Caco-2 (cell line): Measurements from ENCODE around the gene ZBTB17. TPM values are rescaled to one million over a fixed set of nuclear protein-coding genes. Genes with fewer than 3 reads are reported as not detected.

ENCODE experiments used
- BruUV-seq: library from RNA; stranded (reverse); fragments of 400-500 nt; replicated peaks from 2 replicates; lab custom pipeline; 2021; lab: Mats Ljungman, UMichigan
- CTCF ChIA-PET: fragments of 300-600 bp; sonication (Branson Sonifier 250); formaldehyde crosslinking; loops from one replicate; lab custom pipeline; 2022; ENCODE audit warnings: antibody characterized with exemption; lab: Charles Lee
- POLR2A ChIA-PET: fragments of 300-600 bp; sonication (Branson Sonifier 250); formaldehyde crosslinking; loops from one replicate; lab custom pipeline; 2022; ENCODE audit warnings: antibody characterized with exemption; lab: Charles Lee
- DNase-seq, 2 experiments: peaks; one replicate each; pipeline versions ENCODE4 v3.0.0 to v3.0.0-alpha.2; 2020 to 2022
- H3K27me3 ChIP-seq: replicated peaks from 2 replicates; pipeline ENCODE4 v1.6.0; 2011; ENCODE audit warnings: low read length; ENCODE audit not compliant: control insufficient read depth, insufficient read depth
- H3K36me3 ChIP-seq: 2 replicates; pipeline ENCODE4 v1.5.1; 2011; ENCODE audit warnings: low read length; ENCODE audit not compliant: control insufficient read depth, insufficient read depth
- H3K4me1 ChIP-seq: fragments of 250-450 bp; sonication (Bioruptor Pico); 2 replicates; pipeline ENCODE4 v1.5.1; 2020; ENCODE audit warnings: mild to moderate bottlenecking
- H3K4me3 ChIP-seq: 2 replicates; pipeline ENCODE4 v1.5.1; 2011; ENCODE audit warnings: low read depth, mild to moderate bottlenecking, control low read depth, low read length
- H3K9me3 ChIP-seq: fragments of 250-450 bp; sonication (Bioruptor Pico); 2 replicates; pipeline ENCODE4 v1.5.1; 2020; ENCODE audit warnings: mild to moderate bottlenecking, moderate library complexity
- H3K27ac Mint-ChIP-seq: one replicate; pipeline ENCODE4 v1.8.0; 2022; ENCODE audit warnings: mixed read lengths; ENCODE audit not compliant: unreplicated experiment
- H3K27me3 Mint-ChIP-seq: one replicate; pipeline ENCODE4 v1.8.0; 2022; ENCODE audit warnings: mixed read lengths; ENCODE audit not compliant: insufficient read depth, unreplicated experiment
- H3K36me3 Mint-ChIP-seq: one replicate; pipeline ENCODE4 v1.8.0; 2022; ENCODE audit warnings: mild to moderate bottlenecking, mixed read lengths; ENCODE audit not compliant: insufficient read depth, unreplicated experiment
- H3K4me1 Mint-ChIP-seq: one replicate; pipeline ENCODE4 v1.8.0; 2022; ENCODE audit warnings: low read depth, mixed read lengths; ENCODE audit not compliant: unreplicated experiment
- H3K4me3 Mint-ChIP-seq: one replicate; pipeline ENCODE4 v1.8.0; 2022; ENCODE audit warnings: mild to moderate bottlenecking, moderate library complexity, mixed read lengths; ENCODE audit not compliant: unreplicated experiment
- H3K9me3 Mint-ChIP-seq: one replicate; pipeline ENCODE4 v1.8.0; 2022; ENCODE audit warnings: mixed read lengths; ENCODE audit not compliant: unreplicated experiment
- CTCF ChIP-seq, 2 experiments: fragments of 200-600 bp in 1 of 2; IDR thresholded peaks; 1 replicate in 1 of 2; 2 replicates in 1 of 2; pipeline versions ENCODE4 v1.5.1 to v1.8.0; 2011 to 2022; ENCODE audit warnings: antibody characterized with exemption in 1 of 2, control low read depth in 1 of 2, inconsistent platforms in 1 of 2, low read depth in 1 of 2, low read length in 1 of 2, mild to moderate bottlenecking in 1 of 2, moderate library complexity in 1 of 2; ENCODE audit not compliant: insufficient read depth in 1 of 2, severe bottlenecking in 1 of 2, unreplicated experiment in 1 of 2
- intact Hi-C: fragments of 100-400 bp; cut with micrococcal nuclease; formaldehyde crosslinking; loops from one replicate; pipeline ENCODE4 v1.10.0; 2022; ENCODE audit not compliant: unreplicated experiment
- total RNA-seq: library from RNA; stranded (reverse); gene quantifications from 2 replicates; pipeline ENCODE4 v1.2.3, GENCODE V29; 2022

Gene ZBTB17
- total RNA-seq, 1 experiment from 2014 or later, result 23.5 TPM

- no peaks in the 10 kb centered on the region for H3K9me3 ChIP-seq
- CTCF ChIA-PET, result no interaction called here
- BruUV-seq, result no TSS peak
These were observed 64.8 kb downstream of the ZBTB17 start for GRCh38 chr1:15911141-15911540.

GRCh38 chr1:15908597-15908996, 67.3 kb downstream of the ZBTB17 start:
- intact Hi-C loops, result no loop called here
- no peak for DNase-seq
- peaks cover 43% of the 10 kb centered on the region for H3K36me3 Mint-ChIP-seq
- BruUV-seq, result no TSS peak
- ChIA-PET POLR2A (no interaction called here), CTCF (no interaction called here)
- Histone ChIP-seq H3K4me1 (no peaks in the 10 kb centered on the region), H3K4me3 (no peak overlapping the region), H3K9me3 (no peaks in the 10 kb centered on the region), H3K36me3 (no peaks in the 10 kb centered on the region), H3K27me3 (no peaks in the 10 kb centered on the region)
- H3K27ac Mint-ChIP-seq, result no peak overlapping the region
- no peaks in the 10 kb centered on the region for H3K9me3 Mint-ChIP-seq
- no peak overlapping the region for H3K4me3 Mint-ChIP-seq
- H3K27me3 Mint-ChIP-seq, result no peaks in the 10 kb centered on the region
- TF ChIP-seq CTCF (IDR thresholded peaks at IDR 0.05; ENCODE audit: insufficient read depth in 1 of 2, low read depth in 1 of 2, low read length in 1 of 2, severe bottlenecking in 1 of 2, unreplicated experiment in 1 of 2), result no peak
- H3K4me1 Mint-ChIP-seq, result no peaks in the 10 kb centered on the region

More at GRCh38 chr1:15911141-15911540, 64.8 kb downstream of the ZBTB17 start:
- no peaks in the 10 kb centered on the region for H3K9me3 Mint-ChIP-seq
- peaks cover 63% of the 10 kb centered on the region for H3K36me3 Mint-ChIP-seq
- no peak for TF ChIP-seq CTCF (IDR thresholded peaks at IDR 0.05; ENCODE audit: insufficient read depth in 1 of 2, low read depth in 1 of 2, low read length in 1 of 2, severe bottlenecking in 1 of 2, unreplicated experiment in 1 of 2)
- no peak for DNase-seq
- Histone ChIP-seq H3K4me3 (no peak overlapping the region), H3K4me1 (no peaks in the 10 kb centered on the region), H3K36me3 (no peaks in the 10 kb centered on the region), H3K27me3 (no peaks in the 10 kb centered on the region)
- intact Hi-C loops, result no loop called here
- no peak overlapping the region for H3K27ac Mint-ChIP-seq
- POLR2A ChIA-PET, result no interaction called here
- no peak overlapping the region for H3K4me3 Mint-ChIP-seq
- H3K27me3 Mint-ChIP-seq, result no peaks in the 10 kb centered on the region
- H3K4me1 Mint-ChIP-seq, result no peaks in the 10 kb centered on the region

- H3K4me1 ChIP-seq, result no peaks in the 10 kb centered on the region
- ChIA-PET POLR2A (no interaction called here), CTCF (no interaction called here)
- H3K9me3 ChIP-seq, result no peaks in the 10 kb centered on the region
- no peaks in the 10 kb centered on the region for H3K27me3 ChIP-seq
- Mint-ChIP-seq H3K36me3 (peaks cover 12% of the 10 kb centered on the region), H3K4me3 (no peak overlapping the region), H3K27me3 (no peaks in the 10 kb centered on the region), H3K9me3 (no peaks in the 10 kb centered on the region), H3K4me1 (no peaks in the 10 kb centered on the region), H3K27ac (no peak overlapping the region)
- no peak for TF ChIP-seq CTCF (IDR thresholded peaks at IDR 0.05; ENCODE audit: insufficient read depth in 1 of 2, low read depth in 1 of 2, low read length in 1 of 2, severe bottlenecking in 1 of 2, unreplicated experiment in 1 of 2)
- intact Hi-C loops, result no loop called here
- no peaks in the 10 kb centered on the region for H3K36me3 ChIP-seq
- no peak overlapping the region for H3K4me3 ChIP-seq
- DNase-seq, result no peak
- no TSS peak for BruUV-seq
These were observed 73.0 kb downstream of the ZBTB17 start for GRCh38 chr1:15902882-15903281.
